SJCRH30 (cell line): ENCODE data around the gene SDC1. TPM values are rescaled to one million over a fixed set of nuclear protein-coding genes. Genes with fewer than 3 reads are reported as not detected.

ENCODE experiments used
- DNase-seq, 2 experiments: peaks; one replicate each; pipeline ENCODE4 v3.0.0-alpha.2; 2015 to 2020
- H3K27ac ChIP-seq: fragments of 250-450 bp; sonication (Bioruptor Pico); 2 replicates; pipeline ENCODE4 v1.5.1; 2020; ENCODE audit warnings: mild to moderate bottlenecking, moderate library complexity
- H3K27me3 ChIP-seq: fragments of 250-450 bp; sonication (Bioruptor Pico); 2 replicates; pipeline ENCODE4 v1.5.1; 2020; ENCODE audit warnings: mild to moderate bottlenecking, moderate library complexity
- H3K36me3 ChIP-seq: fragments of 250-450 bp; sonication (Bioruptor Pico); 2 replicates; pipeline ENCODE4 v1.5.1; 2020; ENCODE audit warnings: mild to moderate bottlenecking, moderate library complexity
- H3K4me1 ChIP-seq: fragments of 250-450 bp; sonication (Bioruptor Pico); 2 replicates; pipeline ENCODE4 v1.5.1; 2020; ENCODE audit warnings: mild to moderate bottlenecking, moderate library complexity
- H3K4me3 ChIP-seq: fragments of 250-450 bp; sonication (Bioruptor Pico); 2 replicates; pipeline ENCODE4 v1.5.1; 2020; ENCODE audit warnings: mild to moderate bottlenecking, moderate library complexity
- H3K9me3 ChIP-seq: fragments of 250-450 bp; sonication (Bioruptor Pico); replicated peaks from 2 replicates; pipeline ENCODE4 v1.5.1; 2020; ENCODE audit warnings: mild to moderate bottlenecking, moderate library complexity
- total RNA-seq: library from RNA; depleted of rRNA; stranded (reverse); fragments of >200 nt; shearing (Covaris generic); gene quantifications from 2 replicates; pipeline ENCODE4 v1.2.3, GENCODE V29; 2014

Gene SDC1
- total RNA-seq, 1 experiment from 2014 or later: 62.6 TPM

GRCh38 chr2:20180676-20181648 lies 44.0 kb downstream of the SDC1 start:
- Histone ChIP-seq H3K9me3 (no peaks in the 10 kb centered on the region), H3K4me1 (peaks cover 20% of the 10 kb centered on the region)
- DNase-seq: no peak

GRCh38 chr2:20179755-20180594 lies 45.0 kb downstream of the SDC1 start:
- no peak overlapping the region for H3K4me3 ChIP-seq
- peaks cover 11% of the 10 kb centered on the region for H3K27me3 ChIP-seq
- no peak overlapping the region for H3K27ac ChIP-seq
- no peaks in the 10 kb centered on the region for H3K36me3 ChIP-seq
- peak in 1 of 2 experiments; percentile 52 for DNase-seq
- no peaks in the 10 kb centered on the region for H3K9me3 ChIP-seq
- peaks cover 10% of the 10 kb centered on the region for H3K4me1 ChIP-seq

More at GRCh38 chr2:20180676-20181648, 44.0 kb downstream of the SDC1 start:
- Histone ChIP-seq H3K27ac (no peak overlapping the region), H3K36me3 (no peaks in the 10 kb centered on the region), H3K4me3 (no peak overlapping the region), H3K27me3 (peaks cover 11% of the 10 kb centered on the region)

- DNase-seq: no peak
- Histone ChIP-seq H3K9me3 (no peaks in the 10 kb centered on the region), H3K27me3 (peaks cover 11% of the 10 kb centered on the region)
Observed at GRCh38 chr2:20179466-20179754, 45.5 kb downstream of the SDC1 start.

GRCh38 chr2:20178666-20179465 lies 46.1 kb downstream of the SDC1 start:
- Histone ChIP-seq H3K27me3 (peaks cover 11% of the 10 kb centered on the region), H3K36me3 (no peaks in the 10 kb centered on the region)

More at GRCh38 chr2:20179466-20179754, 45.5 kb downstream of the SDC1 start:
- Histone ChIP-seq H3K4me3 (no peak overlapping the region), H3K27ac (no peak overlapping the region), H3K36me3 (no peaks in the 10 kb centered on the region), H3K4me1 (peaks cover 4% of the 10 kb centered on the region; the same call in 1 of the 2 replicates)

GRCh38 chr2:20178249-20178607 lies 46.7 kb downstream of the SDC1 start:
- Histone ChIP-seq H3K27ac (no peak overlapping the region), H3K27me3 (peaks cover 11% of the 10 kb centered on the region), H3K9me3 (no peaks in the 10 kb centered on the region), H3K4me1 (no peaks in the 10 kb centered on the region), H3K36me3 (no peaks in the 10 kb centered on the region), H3K4me3 (no peak overlapping the region)
- DNase-seq: no peak

More at GRCh38 chr2:20178666-20179465, 46.1 kb downstream of the SDC1 start:
- no peaks in the 10 kb centered on the region for H3K9me3 ChIP-seq
- no peak overlapping the region for H3K27ac ChIP-seq
- no peak for DNase-seq
- H3K4me1 ChIP-seq: no peaks in the 10 kb centered on the region
- H3K4me3 ChIP-seq: no peak overlapping the region

GRCh38 chr2:20177556-20178248 lies 47.2 kb downstream of the SDC1 start:
- Histone ChIP-seq H3K4me1 (no peaks in the 10 kb centered on the region), H3K27me3 (peaks cover 15% of the 10 kb centered on the region), H3K9me3 (no peaks in the 10 kb centered on the region), H3K36me3 (no peaks in the 10 kb centered on the region), H3K27ac (no peak overlapping the region), H3K4me3 (no peak overlapping the region)
- no peak for DNase-seq

- Histone ChIP-seq H3K36me3 (no peaks in the 10 kb centered on the region), H3K27me3 (peaks cover 15% of the 10 kb centered on the region), H3K27ac (no peak overlapping the region), H3K9me3 (no peaks in the 10 kb centered on the region), H3K4me1 (no peaks in the 10 kb centered on the region), H3K4me3 (no peak overlapping the region)
- no peak for DNase-seq
Observed at GRCh38 chr2:20176760-20177159, 48.2 kb downstream of the SDC1 start.

GRCh38 chr2:20175931-20176330 lies 49.0 kb downstream of the SDC1 start:
- H3K27me3 ChIP-seq: peaks cover 19% of the 10 kb centered on the region
- no peaks in the 10 kb centered on the region for H3K36me3 ChIP-seq

GRCh38 chr2:20175267-20175666 lies 49.7 kb downstream of the SDC1 start:
- no peaks in the 10 kb centered on the region for H3K4me1 ChIP-seq
- no peak overlapping the region for H3K4me3 ChIP-seq
- H3K36me3 ChIP-seq: no peaks in the 10 kb centered on the region
- H3K27ac ChIP-seq: no peak overlapping the region
- no peak for DNase-seq
- no peaks in the 10 kb centered on the region for H3K9me3 ChIP-seq
- peaks cover 19% of the 10 kb centered on the region for H3K27me3 ChIP-seq

More at GRCh38 chr2:20175931-20176330, 49.0 kb downstream of the SDC1 start:
- Histone ChIP-seq H3K27ac (no peak overlapping the region), H3K9me3 (no peaks in the 10 kb centered on the region), H3K4me1 (no peaks in the 10 kb centered on the region), H3K4me3 (no peak overlapping the region)
- no peak for DNase-seq

GRCh38 chr2:20174410-20174809 lies 50.5 kb downstream of the SDC1 start:
- no peaks in the 10 kb centered on the region for H3K4me1 ChIP-seq
- no peaks in the 10 kb centered on the region for H3K36me3 ChIP-seq
- no peak for DNase-seq
- H3K9me3 ChIP-seq: no peaks in the 10 kb centered on the region
- H3K4me3 ChIP-seq: no peak overlapping the region
- peaks cover 23% of the 10 kb centered on the region for H3K27me3 ChIP-seq
- H3K27ac ChIP-seq: no peak overlapping the region

- H3K4me3 ChIP-seq: no peak overlapping the region
- H3K27me3 ChIP-seq: peaks cover 17% of the 10 kb centered on the region
- H3K36me3 ChIP-seq: no peaks in the 10 kb centered on the region
- H3K4me1 ChIP-seq: no peaks in the 10 kb centered on the region
- H3K27ac ChIP-seq: no peak overlapping the region
- no peaks in the 10 kb centered on the region for H3K9me3 ChIP-seq
- no peak for DNase-seq
Observed at GRCh38 chr2:20173496-20174402, 51.2 kb downstream of the SDC1 start.

- DNase-seq: no peak
- Histone ChIP-seq H3K4me1 (no peaks in the 10 kb centered on the region), H3K27ac (no peak overlapping the region), H3K4me3 (no peak overlapping the region), H3K9me3 (no peaks in the 10 kb centered on the region), H3K27me3 (peaks cover 11% of the 10 kb centered on the region; the same call in 1 of the 2 replicates), H3K36me3 (no peaks in the 10 kb centered on the region)
Observed at GRCh38 chr2:20173064-20173463, 51.9 kb downstream of the SDC1 start.
